Lower leg skin (tissue), 3 donors: Measurements from ENCODE around the gene MAPK8IP3.

ENCODE experiments used
- CTCF ChIP-seq, 3 donors: fragments of 450-650 bp; IDR thresholded peaks; one replicate each; pipeline ENCODE4 v1.5.1; 2016; ENCODE audit warnings: antibody characterized with exemption in 3 of 3, mild to moderate bottlenecking in 3 of 3, moderate library complexity in 2 of 3
- POLR2A ChIP-seq, 2 donors: fragments of 450-650 bp; IDR thresholded peaks; one replicate each; pipeline ENCODE4 v1.6.1; 2016 to 2017; ENCODE audit warnings: antibody characterized with exemption in 2 of 2, mild to moderate bottlenecking in 1 of 2, moderate library complexity in 1 of 2

GRCh38 chr16:1776991-1777374 lies 71.0 kb downstream of the MAPK8IP3 start:
- TF ChIP-seq CTCF (IDR thresholded peaks at IDR 0.05) (no peak), POLR2A (IDR thresholded peaks at IDR 0.05) (no peak)
